ENCODE data around the gene IFNA8. TPM values are rescaled to one million over a fixed set of nuclear protein-coding genes. Genes with fewer than 3 reads are reported as not detected.

The IFNA8 gene
- total RNA-seq, 1 experiment from 2014 or later, result not detected

DNA sequence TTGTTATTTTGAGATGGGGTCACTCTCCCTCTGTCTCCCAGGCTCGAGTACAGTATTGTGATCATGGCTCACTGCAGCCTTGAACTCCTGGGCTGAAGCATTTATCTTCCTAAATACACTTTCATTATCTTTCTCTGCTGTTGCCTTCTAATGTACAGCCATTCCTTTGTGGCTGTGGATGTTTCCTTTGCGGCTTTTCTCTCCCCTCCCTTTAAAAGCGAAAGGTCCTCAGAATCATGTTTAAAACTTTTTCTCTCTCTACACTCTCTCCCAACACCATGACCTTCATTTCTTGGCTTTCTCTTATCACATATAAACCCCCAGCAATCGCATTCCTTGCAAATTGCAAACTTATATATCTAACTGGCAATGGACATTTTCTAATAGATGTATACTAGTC, 25.3 kb upstream of the IFNA8 start:
- H2AFZ ChIP-seq (ENCODE audit: low read length), result no peak overlapping the region
- WGBS (ENCODE audit: extremely low coverage, insufficient read length, low lambda C conversion rate), result no CpG with 5 or more reads among the region's 4 CpGs

More for the DNA sequence above, 25.3 kb upstream of the IFNA8 start:
- Histone ChIP-seq H2AK5ac (ENCODE audit: insufficient read length, low read length) (no peak overlapping the region), H3K27me3 (ENCODE audit: insufficient read depth, low read length) (no peaks in the 10 kb centered on the region), H3K9me3 (ENCODE audit: control insufficient read depth, low read depth, low read length) (no peaks in the 10 kb centered on the region), H4K20me1 (ENCODE audit: control insufficient read depth, insufficient read depth, insufficient read length) (no peaks in the 10 kb centered on the region), H3K79me2 (ENCODE audit: insufficient read depth, low read length) (no peaks in the 10 kb centered on the region), H3K4ac (ENCODE audit: low read depth, low read length) (no peak overlapping the region), H3K14ac (ENCODE audit: insufficient read depth, low read length) (no peak overlapping the region), H2BK15ac (ENCODE audit: low read depth, low read length) (no peak overlapping the region), H3K23me2 (ENCODE audit: insufficient read length, low read depth, low read length, poor library complexity, severe bottlenecking) (no peaks in the 10 kb centered on the region), H3K27ac (ENCODE audit: insufficient read length, low read depth, low read length) (no peak overlapping the region), H3K18ac (ENCODE audit: insufficient read length, low read depth, low read length) (no peak overlapping the region), H2BK20ac (ENCODE audit: low read depth, low read length, poor library complexity, severe bottlenecking) (no peak overlapping the region), H3K4me1 (ENCODE audit: insufficient read depth, low read length) (no peaks in the 10 kb centered on the region), H4K8ac (replicated peaks; ENCODE audit: insufficient read length, low read depth, low read length) (no peak overlapping the region), H3T11ph (ENCODE audit: low read length) (no peak overlapping the region), H4K91ac (ENCODE audit: insufficient read length, low read depth, low read length) (no peak overlapping the region), H3K23ac (ENCODE audit: insufficient read length, low read depth, low read length) (no peak overlapping the region), H2BK5ac (ENCODE audit: insufficient read length, low read length) (no peak overlapping the region), H3K79me1 (ENCODE audit: insufficient read depth, low read depth, low read length, poor library complexity, severe bottlenecking) (no peaks in the 10 kb centered on the region), H2BK120ac (ENCODE audit: low read depth, low read length, poor library complexity, severe bottlenecking) (no peak overlapping the region), H2BK12ac (ENCODE audit: insufficient read length, low read depth, low read length) (no peak overlapping the region), H3K56ac (ENCODE audit: insufficient read length, low read depth, low read length) (no peak overlapping the region), H3K9ac (ENCODE audit: extremely low read depth, insufficient read length, low read length) (no peak overlapping the region), H4K5ac (ENCODE audit: insufficient read length, low read depth, low read length) (no peak overlapping the region), H3K4me2 (ENCODE audit: insufficient read depth, insufficient read length, low read length) (no peak overlapping the region)
- peaks cover 11% of the 10 kb centered on the region for H3K27me3 Mint-ChIP-seq (ENCODE audit: low read depth)
- H3K36me3 Mint-ChIP-seq (ENCODE audit: insufficient read depth in 1 of 3, low read depth in 3 of 3), result no peaks in the 10 kb centered on the region
- peaks cover 9 to 13% of the 10 kb centered on the region in 2 experiments for H3K4me1 Mint-ChIP-seq
- TF ChIP-seq, protein P1, sequence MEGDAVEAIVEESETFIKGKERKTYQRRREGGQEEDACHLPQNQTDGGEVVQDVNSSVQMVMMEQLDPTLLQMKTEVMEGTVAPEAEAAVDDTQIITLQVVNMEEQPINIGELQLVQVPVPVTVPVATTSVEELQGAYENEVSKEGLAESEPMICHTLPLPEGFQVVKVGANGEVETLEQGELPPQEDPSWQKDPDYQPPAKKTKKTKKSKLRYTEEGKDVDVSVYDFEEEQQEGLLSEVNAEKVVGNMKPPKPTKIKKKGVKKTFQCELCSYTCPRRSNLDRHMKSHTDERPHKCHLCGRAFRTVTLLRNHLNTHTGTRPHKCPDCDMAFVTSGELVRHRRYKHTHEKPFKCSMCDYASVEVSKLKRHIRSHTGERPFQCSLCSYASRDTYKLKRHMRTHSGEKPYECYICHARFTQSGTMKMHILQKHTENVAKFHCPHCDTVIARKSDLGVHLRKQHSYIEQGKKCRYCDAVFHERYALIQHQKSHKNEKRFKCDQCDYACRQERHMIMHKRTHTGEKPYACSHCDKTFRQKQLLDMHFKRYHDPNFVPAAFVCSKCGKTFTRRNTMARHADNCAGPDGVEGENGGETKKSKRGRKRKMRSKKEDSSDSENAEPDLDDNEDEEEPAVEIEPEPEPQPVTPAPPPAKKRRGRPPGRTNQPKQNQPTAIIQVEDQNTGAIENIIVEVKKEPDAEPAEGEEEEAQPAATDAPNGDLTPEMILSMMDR (conservative IDR thresholded peaks at IDR 0.05), result no peak
- peak overlapping the region in 1 of 3 experiments; percentile 4; a peak in 1 of 7 replicates for H3K27ac Mint-ChIP-seq
- H3K4me3 Mint-ChIP-seq, result no peak overlapping the region
- DNase-seq, result no peak
- no peaks in the 10 kb centered on the region; a peak in 1 of 5 replicates for H3K9me3 Mint-ChIP-seq
